HL-60 (cell line): ENCODE measurements around the gene CD160.
"Not testable (repeated sequence)": the region's sequence is repeated elsewhere in the genome, so short reads cannot be mapped to it uniquely, and the experiment has no call there.

Source experiments
- GABPA ChIP-seq: IDR thresholded peaks from 2 replicates; pipeline ENCODE4 v1.6.1; 2012; ENCODE audit warnings: low read depth
- POLR2AphosphoS5 ChIP-seq: IDR thresholded peaks from 2 replicates; pipeline ENCODE4 v1.6.1; 2012; ENCODE audit warnings: low read depth
- SPI1 ChIP-seq: IDR thresholded peaks from 2 replicates; pipeline ENCODE4 v1.6.1; 2012; ENCODE audit warnings: low read depth, mild to moderate bottlenecking, borderline replicate concordance
- TF ChIP-seq, protein P1 (sequence below): IDR thresholded peaks from one replicate; pipeline ENCODE4 v1.5.1; 2011; ENCODE audit warnings: low read length, control low read depth, inconsistent platforms; ENCODE audit not compliant: insufficient read depth
- TF ChIP-seq, protein P2 (sequence below): IDR thresholded peaks from 2 replicates; pipeline ENCODE4 v1.6.1; 2012; ENCODE audit warnings: low read depth; ENCODE audit not compliant: insufficient replicate concordance

- TF ChIP-seq, protein P1, sequence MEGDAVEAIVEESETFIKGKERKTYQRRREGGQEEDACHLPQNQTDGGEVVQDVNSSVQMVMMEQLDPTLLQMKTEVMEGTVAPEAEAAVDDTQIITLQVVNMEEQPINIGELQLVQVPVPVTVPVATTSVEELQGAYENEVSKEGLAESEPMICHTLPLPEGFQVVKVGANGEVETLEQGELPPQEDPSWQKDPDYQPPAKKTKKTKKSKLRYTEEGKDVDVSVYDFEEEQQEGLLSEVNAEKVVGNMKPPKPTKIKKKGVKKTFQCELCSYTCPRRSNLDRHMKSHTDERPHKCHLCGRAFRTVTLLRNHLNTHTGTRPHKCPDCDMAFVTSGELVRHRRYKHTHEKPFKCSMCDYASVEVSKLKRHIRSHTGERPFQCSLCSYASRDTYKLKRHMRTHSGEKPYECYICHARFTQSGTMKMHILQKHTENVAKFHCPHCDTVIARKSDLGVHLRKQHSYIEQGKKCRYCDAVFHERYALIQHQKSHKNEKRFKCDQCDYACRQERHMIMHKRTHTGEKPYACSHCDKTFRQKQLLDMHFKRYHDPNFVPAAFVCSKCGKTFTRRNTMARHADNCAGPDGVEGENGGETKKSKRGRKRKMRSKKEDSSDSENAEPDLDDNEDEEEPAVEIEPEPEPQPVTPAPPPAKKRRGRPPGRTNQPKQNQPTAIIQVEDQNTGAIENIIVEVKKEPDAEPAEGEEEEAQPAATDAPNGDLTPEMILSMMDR: not testable (repeated sequence)
- TF ChIP-seq GABPA, POLR2AphosphoS5, SPI1: not testable (repeated sequence)
- TF ChIP-seq, protein P2, sequence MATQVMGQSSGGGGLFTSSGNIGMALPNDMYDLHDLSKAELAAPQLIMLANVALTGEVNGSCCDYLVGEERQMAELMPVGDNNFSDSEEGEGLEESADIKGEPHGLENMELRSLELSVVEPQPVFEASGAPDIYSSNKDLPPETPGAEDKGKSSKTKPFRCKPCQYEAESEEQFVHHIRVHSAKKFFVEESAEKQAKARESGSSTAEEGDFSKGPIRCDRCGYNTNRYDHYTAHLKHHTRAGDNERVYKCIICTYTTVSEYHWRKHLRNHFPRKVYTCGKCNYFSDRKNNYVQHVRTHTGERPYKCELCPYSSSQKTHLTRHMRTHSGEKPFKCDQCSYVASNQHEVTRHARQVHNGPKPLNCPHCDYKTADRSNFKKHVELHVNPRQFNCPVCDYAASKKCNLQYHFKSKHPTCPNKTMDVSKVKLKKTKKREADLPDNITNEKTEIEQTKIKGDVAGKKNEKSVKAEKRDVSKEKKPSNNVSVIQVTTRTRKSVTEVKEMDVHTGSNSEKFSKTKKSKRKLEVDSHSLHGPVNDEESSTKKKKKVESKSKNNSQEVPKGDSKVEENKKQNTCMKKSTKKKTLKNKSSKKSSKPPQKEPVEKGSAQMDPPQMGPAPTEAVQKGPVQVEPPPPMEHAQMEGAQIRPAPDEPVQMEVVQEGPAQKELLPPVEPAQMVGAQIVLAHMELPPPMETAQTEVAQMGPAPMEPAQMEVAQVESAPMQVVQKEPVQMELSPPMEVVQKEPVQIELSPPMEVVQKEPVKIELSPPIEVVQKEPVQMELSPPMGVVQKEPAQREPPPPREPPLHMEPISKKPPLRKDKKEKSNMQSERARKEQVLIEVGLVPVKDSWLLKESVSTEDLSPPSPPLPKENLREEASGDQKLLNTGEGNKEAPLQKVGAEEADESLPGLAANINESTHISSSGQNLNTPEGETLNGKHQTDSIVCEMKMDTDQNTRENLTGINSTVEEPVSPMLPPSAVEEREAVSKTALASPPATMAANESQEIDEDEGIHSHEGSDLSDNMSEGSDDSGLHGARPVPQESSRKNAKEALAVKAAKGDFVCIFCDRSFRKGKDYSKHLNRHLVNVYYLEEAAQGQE: not testable (repeated sequence)
Measured at GRCh38 chr1:145766926-145767325, 47.6 kb downstream of the CD160 start.
